SK-N-SH (cell line): ENCODE data around the gene TARS3. TPM values are rescaled to one million over a fixed set of nuclear protein-coding genes. Genes with fewer than 3 reads are reported as not detected.

ENCODE experiments used
- CTCF ChIA-PET: fragments of 300-600, 350-600 bp; formaldehyde crosslinking; extraction: SDS; loops from one replicate; lab custom pipeline; 2021; lab: Yijun Ruan, JAX
- POLR2A ChIA-PET: fragments of 350-600 bp; sonication (Branson Sonifier 250); formaldehyde crosslinking; extraction: SDS; loops from one replicate; lab custom pipeline; 2020; ENCODE audit warnings: antibody characterized with exemption, inconsistent platforms; lab: Yijun Ruan, JAX
- DNase-seq: peaks from one replicate; pipeline ENCODE4 v3.0.0; 2012
- H2AFZ ChIP-seq: fragments of 200-600 bp; sonication (generic); 2 replicates; pipeline ENCODE4 v1.8.1; 2016; ENCODE audit warnings: antibody characterized with exemption, mild to moderate bottlenecking, low read depth
- H3F3A ChIP-seq: fragments of 200-600 bp; sonication (generic); replicated peaks from 2 replicates; pipeline ENCODE3; 2016; ENCODE audit warnings: antibody characterized with exemption, mild to moderate bottlenecking; ENCODE audit not compliant: insufficient read depth
- H3K27ac ChIP-seq, 2 experiments: fragments of 200-500 bp in 1 of 2; fragments of 200-600 bp in 1 of 2; sonication (Bioruptor generic) in 1 of 2; sonication (generic), shearing (Covaris generic) in 1 of 2; 2 replicates each; pipeline versions ENCODE4 v1.5.1 to v1.6.1; 2014 to 2016; ENCODE audit warnings: low read depth in 2 of 2, inconsistent platforms in 1 of 2, low read length in 1 of 2, mild to moderate bottlenecking in 1 of 2, mixed read lengths in 1 of 2
- H3K27me3 ChIP-seq: fragments of 200-600 bp; sonication (generic), shearing (Covaris generic); 2 replicates; pipeline ENCODE4 v1.6.1; 2016; ENCODE audit warnings: mixed run types; ENCODE audit not compliant: insufficient read depth
- H3K36me3 ChIP-seq, 2 experiments: fragments of 200-500 bp in 1 of 2; fragments of 200-600 bp in 1 of 2; sonication (Bioruptor generic) in 1 of 2; sonication (generic) in 1 of 2; replicated peaks in 1 of 2; 2 replicates each; pipeline versions ENCODE3 to v1.5.1; 2014 to 2016; ENCODE audit warnings: low read length in 1 of 2, mild to moderate bottlenecking in 1 of 2; ENCODE audit not compliant: insufficient read depth in 2 of 2, control insufficient read depth in 1 of 2
- H3K4me1 ChIP-seq, 2 experiments: fragments of 200-500 bp in 1 of 2; fragments of 200-600 bp in 1 of 2; sonication (Bioruptor generic) in 1 of 2; sonication (generic), shearing (Covaris generic) in 1 of 2; 2 replicates each; pipeline versions ENCODE4 v1.5.1 to v1.6.1; 2014 to 2016; ENCODE audit warnings: low read depth in 1 of 2, low read length in 1 of 2, mixed run types in 1 of 2; ENCODE audit not compliant: insufficient read depth in 2 of 2, control insufficient read depth in 1 of 2
- H3K4me2 ChIP-seq: fragments of 200-600 bp; sonication (generic), shearing (Covaris generic); 2 replicates; pipeline ENCODE4 v1.6.1; 2017; ENCODE audit warnings: mixed run types
- H3K4me3 ChIP-seq, 2 experiments: fragments of 200-500 bp in 1 of 2; fragments of 200-600 bp in 1 of 2; sonication (Bioruptor generic) in 1 of 2; sonication (generic), shearing (Covaris generic) in 1 of 2; 2 replicates each; pipeline versions ENCODE4 v1.5.1 to v1.8.1; 2014 to 2016; ENCODE audit warnings: low read depth in 2 of 2, inconsistent platforms in 1 of 2, low read length in 1 of 2, mild to moderate bottlenecking in 1 of 2, mixed read lengths in 1 of 2, moderate library complexity in 1 of 2
- H3K79me2 ChIP-seq: fragments of 200-600 bp; sonication (generic); 2 replicates; pipeline ENCODE4 v1.8.1; 2017; ENCODE audit warnings: mild to moderate bottlenecking; ENCODE audit not compliant: insufficient read depth
- H3K9ac ChIP-seq: fragments of 200-600 bp; sonication (generic); 2 replicates; pipeline ENCODE4 v1.6.1; 2017; ENCODE audit warnings: mixed run types
- H3K9me2 ChIP-seq: fragments of 200-600 bp; sonication (generic); 2 replicates; pipeline ENCODE4 v1.6.1; 2017; ENCODE audit warnings: mixed run types
- H3K9me3 ChIP-seq: fragments of 200-600 bp; sonication (generic); 2 replicates; pipeline ENCODE4 v1.6.1; 2017; ENCODE audit warnings: mixed run types, mild to moderate bottlenecking, moderate library complexity
- H4K20me1 ChIP-seq: fragments of 200-600 bp; sonication (generic); 2 replicates; pipeline ENCODE4 v1.6.1; 2017; ENCODE audit warnings: mild to moderate bottlenecking, mixed run types; ENCODE audit not compliant: insufficient read depth
- ELF1 ChIP-seq: IDR thresholded peaks from 2 replicates; pipeline ENCODE4 v1.4.0; 2012
- FOSL2 ChIP-seq: IDR thresholded peaks from 2 replicates; pipeline ENCODE4 v1.4.0; 2012; ENCODE audit warnings: low read depth, mild to moderate bottlenecking, moderate library complexity, borderline replicate concordance
- GABPA ChIP-seq: IDR thresholded peaks from 2 replicates; pipeline ENCODE4 v1.4.0; 2012; ENCODE audit warnings: low read depth, mild to moderate bottlenecking
- JUND ChIP-seq: IDR thresholded peaks from 2 replicates; pipeline ENCODE4 v1.4.0; 2012
- MXI1 ChIP-seq: IDR thresholded peaks from 2 replicates; pipeline ENCODE4 v1.6.1; 2012; ENCODE audit warnings: mild to moderate bottlenecking, low read depth, low read length, improper control_type of control experiment
- NFIC ChIP-seq: IDR thresholded peaks from 2 replicates; pipeline ENCODE4 v1.4.0; 2012; ENCODE audit warnings: borderline replicate concordance
- NRF1 ChIP-seq: IDR thresholded peaks from 2 replicates; pipeline ENCODE4 v1.6.1; 2012; ENCODE audit warnings: low read depth, mild to moderate bottlenecking, low read length
- RCOR1 ChIP-seq: fragments of 150-350 bp; IDR thresholded peaks from 2 replicates; pipeline ENCODE4 v1.6.1; 2017; ENCODE audit warnings: antibody characterized with exemption, low read length
- RXRA ChIP-seq: IDR thresholded peaks from 2 replicates; pipeline ENCODE4 v1.4.0; 2012; ENCODE audit warnings: low read depth, mild to moderate bottlenecking, borderline replicate concordance
- TEAD4 ChIP-seq: IDR thresholded peaks from 2 replicates; pipeline ENCODE4 v1.4.0; 2012; ENCODE audit warnings: mild to moderate bottlenecking, borderline replicate concordance; ENCODE audit not compliant: insufficient read depth
- WGBS: methylation state at CpG from one replicate; pipeline ENCODE4 v1.1.6; 2017; ENCODE audit warnings: low lambda C conversion rate; 5-methylcytosine and 5-hydroxymethylcytosine counted together
- polyA plus RNA-seq, 3 experiments: library from polyadenylated mRNA; depleted of rRNA; stranded (reverse); fragments of >200 nt; gene quantifications; 2 replicates each; pipeline ENCODE4 v1.2.3, GENCODE V29; 2012
- TF ChIP-seq, protein P1 (sequence below): fragments of 150-350 bp; IDR thresholded peaks from 2 replicates; pipeline ENCODE4 v1.6.1; 2016; ENCODE audit warnings: mild to moderate bottlenecking, low read depth, low read length
- TF ChIP-seq, protein P2 (sequence below): IDR thresholded peaks from 2 replicates; pipeline ENCODE4 v1.4.0; 2012; ENCODE audit warnings: low read depth, borderline replicate concordance
- TF ChIP-seq, protein P3 (sequence below): IDR thresholded peaks from 2 replicates; pipeline ENCODE4 v1.4.0; 2012; ENCODE audit warnings: low read depth

TARS3 gene
- polyA plus RNA-seq, 1 of the 3 experiments (the other 2 are of a cell fraction) = 3.5 TPM

DNA sequence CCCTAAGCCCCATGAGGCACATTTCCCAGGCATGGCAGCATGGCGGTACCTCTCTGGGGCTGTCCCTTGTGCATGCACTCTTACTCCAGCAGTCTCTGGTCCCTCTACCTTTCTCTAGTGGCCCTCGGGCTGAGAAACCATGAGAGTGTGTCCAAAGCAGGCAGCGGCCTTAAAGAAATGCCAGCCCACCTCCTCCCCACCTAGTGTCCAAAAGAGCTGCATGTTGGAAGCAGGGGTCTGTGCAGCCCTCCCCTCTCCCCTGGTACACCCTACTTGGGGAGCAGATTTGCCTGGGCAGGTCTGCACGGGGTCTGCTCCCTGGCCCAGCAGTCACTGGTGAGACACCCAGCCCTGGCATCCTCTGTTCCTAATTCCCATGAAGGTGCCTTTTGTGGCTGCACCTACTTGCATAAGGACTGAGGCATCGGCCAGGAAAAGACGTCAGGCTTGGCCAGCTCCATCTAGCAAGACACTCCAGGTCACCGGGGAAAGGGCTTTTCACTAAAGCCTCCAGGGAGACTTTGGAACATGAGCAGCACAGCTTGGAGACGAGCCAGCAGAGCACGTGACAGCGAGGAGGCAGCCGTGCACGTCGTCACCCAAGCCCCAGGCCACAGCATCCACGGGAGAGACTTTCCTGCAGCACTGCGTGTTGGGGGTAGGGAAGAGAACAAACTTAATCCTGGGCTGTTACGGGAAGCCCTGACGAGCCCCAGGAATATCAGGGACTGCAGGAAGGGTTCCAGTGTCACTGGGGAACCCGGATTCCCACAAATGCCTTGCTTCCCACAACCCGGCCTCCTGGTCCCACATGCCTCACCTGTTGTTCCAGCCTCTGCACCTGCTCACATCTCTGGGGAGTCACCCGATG lies 110.9 kb downstream of the TARS3 start:
- 33% methylated on average over 15 of the region's 20 CpGs for WGBS
- Histone ChIP-seq H3K4me2 (no peak overlapping the region), H3K4me3 (no peak overlapping the region), H3K9me2 (no peaks in the 10 kb centered on the region), H3K79me2 (no peaks in the 10 kb centered on the region), H4K20me1 (no peaks in the 10 kb centered on the region), H2AFZ (no peak overlapping the region), H3K9me3 (no peaks in the 10 kb centered on the region), H3K27ac (peak overlapping the region in 1 of 2 experiments; percentile 75; a peak in 1 of 4 replicates), H3K27me3 (no peaks in the 10 kb centered on the region), H3K4me1 (peaks cover 0 to 74% of the 10 kb centered on the region in 2 experiments; a peak in 2 of 4 replicates), H3K9ac (no peak overlapping the region), H3K36me3 (no peaks in the 10 kb centered on the region), H3F3A (no peaks in the 10 kb centered on the region)
- POLR2A ChIA-PET = interaction anchor here (1.4 kb wide), 1 partner anchor 29 kb away, joined by 5 read pairs; no protein-coding TSS in a partner anchor
- TF ChIP-seq, protein P1, sequence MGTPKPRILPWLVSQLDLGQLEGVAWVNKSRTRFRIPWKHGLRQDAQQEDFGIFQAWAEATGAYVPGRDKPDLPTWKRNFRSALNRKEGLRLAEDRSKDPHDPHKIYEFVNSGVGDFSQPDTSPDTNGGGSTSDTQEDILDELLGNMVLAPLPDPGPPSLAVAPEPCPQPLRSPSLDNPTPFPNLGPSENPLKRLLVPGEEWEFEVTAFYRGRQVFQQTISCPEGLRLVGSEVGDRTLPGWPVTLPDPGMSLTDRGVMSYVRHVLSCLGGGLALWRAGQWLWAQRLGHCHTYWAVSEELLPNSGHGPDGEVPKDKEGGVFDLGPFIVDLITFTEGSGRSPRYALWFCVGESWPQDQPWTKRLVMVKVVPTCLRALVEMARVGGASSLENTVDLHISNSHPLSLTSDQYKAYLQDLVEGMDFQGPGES = no peak
- TF ChIP-seq, protein P2, sequence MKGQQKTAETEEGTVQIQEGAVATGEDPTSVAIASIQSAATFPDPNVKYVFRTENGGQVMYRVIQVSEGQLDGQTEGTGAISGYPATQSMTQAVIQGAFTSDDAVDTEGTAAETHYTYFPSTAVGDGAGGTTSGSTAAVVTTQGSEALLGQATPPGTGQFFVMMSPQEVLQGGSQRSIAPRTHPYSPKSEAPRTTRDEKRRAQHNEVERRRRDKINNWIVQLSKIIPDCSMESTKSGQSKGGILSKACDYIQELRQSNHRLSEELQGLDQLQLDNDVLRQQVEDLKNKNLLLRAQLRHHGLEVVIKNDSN = peak; percentile 54; the same call in 1 of the 2 replicates
- peak; percentile 80 for DNase-seq
- CTCF ChIA-PET = interaction anchor here (1.4 to 6.1 kb wide), 3 partner anchors 17 to 28 kb away, joined by 3 to 30 read pairs (median 9); no protein-coding TSS in a partner anchor

DNA sequence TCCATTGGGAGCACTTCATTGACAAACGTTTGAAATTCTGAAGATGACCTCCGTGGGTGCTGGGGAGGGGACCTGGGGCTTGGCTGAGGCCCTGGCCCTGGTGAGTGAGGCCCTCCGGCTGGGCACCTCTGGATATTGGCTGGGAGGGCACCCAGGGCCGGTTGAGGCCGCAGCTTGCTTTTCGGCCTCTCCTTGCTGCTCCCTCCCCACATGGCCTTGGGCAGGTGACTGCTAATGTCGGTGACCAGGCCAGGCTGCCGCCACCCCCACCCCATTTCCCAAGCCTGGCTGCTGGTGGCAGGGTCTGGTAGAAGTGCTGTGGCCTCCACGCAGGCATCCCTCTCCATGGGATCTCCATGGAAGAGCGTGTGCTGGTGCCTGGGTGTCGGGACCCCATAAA lies 111.6 kb downstream of the TARS3 start:
- H3K4me2 ChIP-seq = no peak overlapping the region
- H3K79me2 ChIP-seq = no peaks in the 10 kb centered on the region
- H3K9me2 ChIP-seq = no peaks in the 10 kb centered on the region
- no peak for DNase-seq
- no peaks in the 10 kb centered on the region for H3F3A ChIP-seq
- no peak overlapping the region for H2AFZ ChIP-seq
- 65% methylated on average over 9 of the region's 11 CpGs for WGBS
- H3K36me3 ChIP-seq = no peaks in the 10 kb centered on the region
- TF ChIP-seq NRF1 = no peak
- TF ChIP-seq ELF1 = no peak
- no peak for TF ChIP-seq NFIC
- no peak for TF ChIP-seq RCOR1
- TF ChIP-seq FOSL2 = no peak
- TF ChIP-seq GABPA = no peak
- TF ChIP-seq, protein P1 = no peak
- no peak for TF ChIP-seq JUND
- TF ChIP-seq TEAD4 = no peak
- no peak for TF ChIP-seq MXI1
- TF ChIP-seq, protein P3, sequence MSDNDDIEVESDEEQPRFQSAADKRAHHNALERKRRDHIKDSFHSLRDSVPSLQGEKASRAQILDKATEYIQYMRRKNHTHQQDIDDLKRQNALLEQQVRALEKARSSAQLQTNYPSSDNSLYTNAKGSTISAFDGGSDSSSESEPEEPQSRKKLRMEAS = no peak
- no peak for TF ChIP-seq RXRA
- TF ChIP-seq, all 33 proteins: peak for 0
- no peaks in the 10 kb centered on the region for H3K9me3 ChIP-seq
- no peaks in the 10 kb centered on the region for H4K20me1 ChIP-seq
- H3K27ac ChIP-seq = peak overlapping the region in 1 of 2 experiments; percentile 75; a peak in 1 of 4 replicates
- POLR2A ChIA-PET = no interaction called here
- CTCF ChIA-PET = interaction anchor here (1.3 to 6.1 kb wide), 2 partner anchors 29 to 122 kb away, joined by 3 to 30 read pairs; no protein-coding TSS in a partner anchor
- no peaks in the 10 kb centered on the region for H3K27me3 ChIP-seq
- H3K9ac ChIP-seq = no peak overlapping the region
- peaks cover 0 to 67% of the 10 kb centered on the region in 2 experiments; a peak in 2 of 4 replicates for H3K4me1 ChIP-seq
- no peak overlapping the region for H3K4me3 ChIP-seq
